GM12873 (cell line): Measurements from ENCODE around the gene MMP19.

Experiments used
- CTCF ChIP-seq: IDR thresholded peaks from 2 replicates; pipeline ENCODE4 v1.5.1; 2012; ENCODE audit warnings: low read depth, mild to moderate bottlenecking, moderate library complexity, low read length, control low read depth; ENCODE audit not compliant: insufficient read depth; ENCODE audit errors: missing control alignments

MMP19 gene

DNA sequence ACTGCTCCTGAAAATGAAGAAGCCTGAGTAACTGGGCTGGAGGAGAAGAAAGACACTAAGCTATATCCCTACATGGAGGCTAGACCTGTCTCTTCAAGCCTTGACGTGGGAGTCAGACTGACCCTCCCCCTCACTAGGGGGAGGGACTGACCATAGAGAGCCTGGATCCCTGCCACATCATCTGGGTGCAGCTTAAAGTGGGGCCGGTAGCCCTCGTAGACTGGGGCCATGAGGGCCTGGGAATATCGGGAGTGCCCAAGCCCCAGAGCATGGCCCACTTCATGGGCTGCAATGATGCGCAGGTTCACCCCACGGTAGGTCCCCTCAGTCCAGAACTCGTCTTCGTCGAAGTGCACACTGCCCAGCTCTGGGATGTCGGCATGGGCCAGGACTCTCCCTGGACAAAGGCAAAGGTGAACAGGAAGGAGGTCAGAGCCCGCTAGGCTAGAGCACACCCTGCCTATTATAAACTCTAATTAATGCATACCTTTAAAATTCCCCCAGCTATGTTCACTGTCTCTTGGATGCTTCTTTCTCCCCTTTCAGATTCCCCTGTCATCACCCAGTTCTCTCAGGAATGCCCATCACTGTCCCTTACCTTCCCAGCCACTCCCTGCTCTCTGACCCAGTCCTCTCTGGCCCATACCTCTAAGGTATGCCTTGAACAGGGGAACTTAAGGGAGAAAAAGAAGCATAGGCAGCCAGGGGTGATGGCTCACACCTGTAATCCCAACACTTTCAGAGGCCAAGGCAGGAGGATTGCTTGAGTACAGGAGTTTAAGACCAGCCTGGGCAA is 3.2 kb downstream of the MMP19 start:
- no peak for TF ChIP-seq CTCF

GRCh38 chr12:55838361-55838760 is 4.4 kb downstream of the MMP19 start:
- TF ChIP-seq CTCF = no peak

DNA sequence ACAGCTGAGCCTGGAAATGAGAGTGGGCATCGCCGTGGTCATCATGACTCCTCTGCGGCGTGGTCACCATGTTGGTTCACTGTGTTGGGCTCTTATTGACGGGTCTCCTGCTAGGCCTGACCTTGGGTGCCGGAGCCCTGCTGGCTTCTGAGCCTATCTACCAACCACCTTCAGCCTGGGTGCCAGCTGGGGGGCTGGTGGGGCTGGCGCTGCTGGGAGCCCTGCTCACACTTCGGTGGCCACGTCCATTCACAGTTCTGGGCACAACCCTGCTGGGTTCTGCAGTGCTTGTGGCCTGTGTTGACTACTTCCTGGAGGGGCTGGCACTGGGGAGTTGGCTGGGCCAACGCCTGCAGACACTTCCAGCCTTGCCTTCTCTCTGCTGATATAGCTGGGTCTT is 9.7 kb downstream of the MMP19 start:
- TF ChIP-seq CTCF = no peak

GRCh38 chr12:55831447-55831815 is 11.3 kb downstream of the MMP19 start:
- no peak for TF ChIP-seq CTCF

- TF ChIP-seq CTCF = no peak
Measured at GRCh38 chr12:55830601-55831446, 11.9 kb downstream of the MMP19 start.

DNA sequence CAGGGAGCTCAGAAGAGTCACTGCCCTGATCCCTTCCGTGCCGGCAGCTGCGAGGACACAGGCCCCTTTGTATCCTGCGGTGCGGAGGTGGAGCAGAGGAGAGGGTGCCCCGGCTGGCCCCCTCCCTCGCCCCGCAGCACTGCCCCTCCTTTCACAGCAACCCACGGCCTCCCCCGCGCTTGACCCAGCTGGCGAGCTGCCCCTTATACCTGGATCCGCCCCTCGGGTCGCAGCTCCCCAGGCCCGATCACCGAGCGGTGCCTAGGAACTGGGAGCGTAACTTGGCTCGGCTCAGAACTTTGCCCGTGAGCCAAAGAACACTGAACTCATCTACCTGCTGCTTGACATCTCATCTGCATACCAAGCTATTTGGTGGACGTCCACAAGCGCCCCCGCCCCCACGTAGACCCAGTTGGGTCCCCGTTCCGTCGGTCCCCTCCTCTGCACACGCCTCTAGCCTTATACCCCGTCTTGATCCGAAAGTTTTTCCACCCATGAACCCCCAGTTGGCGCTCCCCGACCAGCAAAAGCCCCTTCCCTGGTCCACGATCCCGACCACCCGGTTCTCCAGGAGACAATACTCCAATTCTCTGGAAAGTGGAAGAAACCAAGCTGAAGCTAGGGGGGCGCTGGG is 12.7 kb downstream of the MMP19 start:
- no peak for TF ChIP-seq CTCF

DNA sequence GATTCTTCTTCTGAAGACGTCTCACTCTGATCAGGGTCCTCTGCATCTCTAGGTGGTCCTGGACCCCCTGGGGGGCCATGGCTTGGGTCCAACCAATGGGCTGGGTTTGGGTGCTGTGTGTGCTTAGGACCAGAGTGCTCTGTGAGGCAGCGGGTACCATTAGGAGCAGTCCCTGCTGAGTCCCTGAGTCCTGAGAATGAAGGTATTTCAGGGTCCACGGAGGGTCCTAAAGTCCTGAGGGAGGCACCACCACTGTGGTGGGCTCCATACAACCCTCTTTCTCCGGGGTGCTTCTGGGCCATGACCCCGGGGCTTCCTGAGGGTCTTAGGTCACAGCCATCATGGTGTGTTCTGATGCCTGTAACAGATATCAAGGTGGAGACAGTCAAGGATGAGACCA is 14.4 kb downstream of the MMP19 start:
- no peak for TF ChIP-seq CTCF
